PFSK-1 (cell line): ENCODE measurements around the gene PCSK6.

Source experiments
- FOXP2 ChIP-seq: optimal IDR thresholded peaks from 2 replicates; pipeline ENCODE3; 2011; ENCODE audit warnings: borderline replicate concordance, control low read depth, inconsistent platforms; ENCODE audit not compliant: insufficient read depth; ENCODE audit errors: extremely low read length, extremely low read depth
- POLR2AphosphoS5 ChIP-seq: IDR thresholded peaks from 2 replicates; pipeline ENCODE4 v1.6.1; 2012; ENCODE audit warnings: low read depth, mild to moderate bottlenecking, control low read depth, low read length, moderate library complexity
- SIN3A ChIP-seq: IDR thresholded peaks from 2 replicates; pipeline ENCODE4 v1.6.1; 2012; ENCODE audit warnings: mild to moderate bottlenecking, low read length, moderate library complexity, borderline replicate concordance; ENCODE audit not compliant: insufficient read depth
- TAF1 ChIP-seq: IDR thresholded peaks from 2 replicates; pipeline ENCODE4 v1.6.1; 2012; ENCODE audit warnings: low read length, control low read depth, borderline replicate concordance; ENCODE audit not compliant: insufficient read depth

DNA sequence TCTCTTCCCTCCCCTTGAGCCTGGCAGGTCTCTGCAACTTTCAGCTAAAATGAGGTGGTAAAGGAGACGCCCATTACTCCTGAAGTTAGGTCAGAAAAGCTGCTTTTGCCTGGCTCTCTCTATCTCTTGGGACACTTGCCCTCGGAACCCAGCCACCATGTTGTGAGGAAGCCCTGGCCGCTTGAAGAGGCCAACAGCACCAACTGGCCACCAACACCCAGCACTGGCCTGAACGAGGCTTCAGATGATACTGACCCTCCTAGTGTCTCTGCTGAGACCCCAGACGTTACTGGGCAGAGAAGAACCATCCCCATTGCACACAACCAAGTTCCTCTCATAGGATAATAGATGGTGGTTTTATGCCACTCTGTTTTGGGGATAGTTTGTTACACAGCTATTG lies 49.5 kb upstream of the PCSK6 start:
- TF ChIP-seq FOXP2 (no peak), POLR2AphosphoS5 (no peak), TAF1 (no peak), SIN3A (no peak)
